LNCaP clone FGC (cell line): ENCODE measurements around the gene PDE9A.

Source experiments
- DNase-seq: peaks from one replicate; pipeline ENCODE4 v3.0.0-alpha.2; 2011; ENCODE audit warnings: low read depth
- H3K4me3 ChIP-seq: 2 replicates; pipeline ENCODE4 v1.5.1; 2011; ENCODE audit warnings: mild to moderate bottlenecking, low read depth, low read length, control low read depth
- TF ChIP-seq, protein P1 (sequence below): IDR thresholded peaks from 2 replicates; pipeline ENCODE4 v1.5.1; 2012; ENCODE audit warnings: mild to moderate bottlenecking; ENCODE audit not compliant: control insufficient read depth, insufficient read depth; ENCODE audit errors: extremely low read depth

PDE9A gene

DNA sequence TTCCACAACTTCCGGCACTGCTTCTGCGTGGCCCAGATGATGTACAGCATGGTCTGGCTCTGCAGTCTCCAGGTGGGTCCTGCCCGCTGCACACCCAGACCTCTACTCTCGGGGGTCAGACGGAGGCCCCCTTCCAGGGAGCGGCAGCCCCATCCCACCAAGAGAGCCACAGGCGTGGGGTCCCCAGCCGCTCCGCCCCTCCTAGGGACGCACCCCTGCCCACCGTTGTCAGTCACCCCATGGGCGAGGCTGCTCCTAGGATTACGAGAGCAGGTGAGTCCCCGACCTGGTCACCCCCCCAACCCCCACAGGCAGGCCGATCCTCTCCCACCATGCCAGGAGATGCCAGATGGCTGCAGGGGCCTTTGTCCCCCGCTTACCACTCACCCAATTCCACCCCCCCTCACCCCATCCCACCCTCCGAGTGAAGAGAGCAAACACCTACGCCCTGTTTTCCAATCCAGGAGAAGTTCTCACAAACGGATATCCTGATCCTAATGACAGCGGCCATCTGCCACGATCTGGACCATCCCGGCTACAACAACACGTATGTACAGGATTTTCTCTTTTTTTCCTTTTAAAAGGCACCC lies 107.0 kb downstream of the PDE9A start:
- TF ChIP-seq, protein P1, sequence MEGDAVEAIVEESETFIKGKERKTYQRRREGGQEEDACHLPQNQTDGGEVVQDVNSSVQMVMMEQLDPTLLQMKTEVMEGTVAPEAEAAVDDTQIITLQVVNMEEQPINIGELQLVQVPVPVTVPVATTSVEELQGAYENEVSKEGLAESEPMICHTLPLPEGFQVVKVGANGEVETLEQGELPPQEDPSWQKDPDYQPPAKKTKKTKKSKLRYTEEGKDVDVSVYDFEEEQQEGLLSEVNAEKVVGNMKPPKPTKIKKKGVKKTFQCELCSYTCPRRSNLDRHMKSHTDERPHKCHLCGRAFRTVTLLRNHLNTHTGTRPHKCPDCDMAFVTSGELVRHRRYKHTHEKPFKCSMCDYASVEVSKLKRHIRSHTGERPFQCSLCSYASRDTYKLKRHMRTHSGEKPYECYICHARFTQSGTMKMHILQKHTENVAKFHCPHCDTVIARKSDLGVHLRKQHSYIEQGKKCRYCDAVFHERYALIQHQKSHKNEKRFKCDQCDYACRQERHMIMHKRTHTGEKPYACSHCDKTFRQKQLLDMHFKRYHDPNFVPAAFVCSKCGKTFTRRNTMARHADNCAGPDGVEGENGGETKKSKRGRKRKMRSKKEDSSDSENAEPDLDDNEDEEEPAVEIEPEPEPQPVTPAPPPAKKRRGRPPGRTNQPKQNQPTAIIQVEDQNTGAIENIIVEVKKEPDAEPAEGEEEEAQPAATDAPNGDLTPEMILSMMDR = no peak
- no peak for DNase-seq
- H3K4me3 ChIP-seq = no peak overlapping the region

DNA sequence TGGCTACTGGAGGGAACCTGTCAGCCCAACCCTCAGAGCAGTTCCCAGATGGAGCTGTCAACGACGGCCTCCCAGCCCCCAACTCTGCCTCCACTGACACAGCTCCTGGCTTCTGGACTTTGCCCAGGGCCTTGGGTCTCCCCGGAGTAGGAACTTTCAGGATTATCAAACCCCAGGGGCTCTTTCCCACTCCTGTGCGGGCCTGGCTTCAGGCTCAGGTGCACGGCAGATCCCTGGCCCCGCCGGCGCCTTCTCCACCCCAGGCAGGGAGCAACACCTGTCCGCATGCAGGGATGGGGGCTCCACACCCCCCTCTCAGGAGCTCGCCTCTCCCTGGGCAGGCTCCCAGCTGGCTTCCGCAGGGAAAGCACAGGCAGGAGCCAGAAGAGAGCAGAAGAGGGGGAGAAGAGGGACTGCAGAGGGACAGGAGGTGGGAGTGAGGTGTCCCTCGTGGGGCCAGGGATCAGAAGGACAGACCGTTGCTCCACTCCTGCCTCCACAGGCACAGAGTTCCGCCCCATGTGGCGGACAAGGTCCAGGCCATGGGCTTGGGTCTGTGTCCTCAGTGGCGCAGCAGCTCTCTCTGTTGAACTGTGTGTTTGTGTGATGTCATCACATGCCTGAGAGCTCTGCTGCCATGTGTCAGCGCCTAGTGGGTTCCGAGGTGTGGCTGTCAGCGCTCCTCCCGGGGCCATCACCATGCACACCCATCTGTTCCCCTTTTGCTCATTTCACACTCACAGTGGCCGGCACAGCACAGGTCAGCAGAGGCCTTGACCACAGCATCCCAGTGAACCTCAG lies 107.7 kb downstream of the PDE9A start:
- H3K4me3 ChIP-seq = no peak overlapping the region
- TF ChIP-seq, protein P1 = no peak
- DNase-seq = no peak

DNA sequence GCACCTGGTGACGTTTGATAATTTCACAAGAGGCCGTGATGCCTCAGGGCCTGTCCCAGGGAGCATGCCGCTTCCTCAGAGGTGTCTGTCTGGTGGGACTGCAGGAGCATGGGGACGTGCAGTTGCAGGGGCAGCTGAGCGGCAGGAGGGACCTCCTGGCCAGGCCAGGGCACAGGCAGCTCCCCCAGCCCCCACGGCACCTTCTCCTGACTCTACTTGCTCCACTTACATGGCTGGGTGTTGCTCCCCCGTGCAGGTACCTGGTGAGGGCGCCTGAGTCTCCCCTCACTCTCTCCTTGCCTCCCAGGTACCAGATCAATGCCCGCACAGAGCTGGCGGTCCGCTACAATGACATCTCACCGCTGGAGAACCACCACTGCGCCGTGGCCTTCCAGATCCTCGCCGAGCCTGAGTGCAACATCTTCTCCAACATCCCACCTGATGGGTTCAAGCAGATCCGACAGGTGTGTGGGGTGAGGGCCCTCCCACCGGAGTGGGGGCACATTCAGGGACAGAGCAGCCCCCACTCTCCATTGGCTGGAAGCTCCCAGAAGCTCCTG lies 108.4 kb downstream of the PDE9A start:
- DNase-seq = no peak
- TF ChIP-seq, protein P1 = no peak
- no peak overlapping the region for H3K4me3 ChIP-seq

DNA sequence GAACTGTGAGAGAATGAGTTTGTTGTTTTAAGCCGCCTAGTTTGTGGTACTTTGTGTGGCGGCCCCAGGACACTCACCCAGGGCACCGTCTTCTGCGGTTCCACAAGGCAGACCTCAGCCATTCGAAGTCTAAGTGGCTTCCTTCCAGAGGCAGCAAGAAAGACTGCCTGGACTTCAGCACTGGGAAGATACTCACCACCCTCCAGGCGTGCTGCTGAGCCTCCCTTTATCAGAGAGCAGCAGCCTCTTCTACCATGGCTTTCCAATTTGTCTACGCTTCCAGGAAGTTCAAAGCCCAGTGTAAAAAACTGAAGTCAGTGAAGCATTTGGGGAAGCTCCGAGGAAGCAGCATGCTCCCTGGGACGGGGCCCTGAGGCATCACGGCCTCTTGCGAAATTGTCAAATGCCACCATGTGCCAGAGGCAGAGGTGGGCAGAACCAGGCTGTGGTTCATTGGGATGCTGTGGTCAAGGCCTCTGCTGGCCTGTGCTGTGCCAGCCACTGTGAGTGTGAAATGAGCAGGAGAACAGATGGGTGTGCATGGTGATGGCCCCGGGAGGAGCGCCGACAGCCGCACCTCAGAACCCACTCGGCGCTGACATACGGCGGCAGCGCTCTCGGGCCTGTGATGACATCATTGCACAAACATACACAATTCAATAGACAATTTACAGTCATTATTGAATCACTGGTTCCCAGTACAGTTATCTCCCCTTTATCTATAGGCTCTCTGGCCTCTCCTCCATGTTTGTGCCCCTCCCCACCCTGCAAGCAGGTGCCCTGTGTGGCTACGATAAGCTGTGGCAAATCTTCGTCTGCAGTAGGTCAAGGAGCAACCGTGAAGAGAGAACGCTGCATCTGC lies 110.4 kb downstream of the PDE9A start:
- H3K4me3 ChIP-seq = no peak overlapping the region
- TF ChIP-seq, protein P1 = no peak
- no peak for DNase-seq

DNA sequence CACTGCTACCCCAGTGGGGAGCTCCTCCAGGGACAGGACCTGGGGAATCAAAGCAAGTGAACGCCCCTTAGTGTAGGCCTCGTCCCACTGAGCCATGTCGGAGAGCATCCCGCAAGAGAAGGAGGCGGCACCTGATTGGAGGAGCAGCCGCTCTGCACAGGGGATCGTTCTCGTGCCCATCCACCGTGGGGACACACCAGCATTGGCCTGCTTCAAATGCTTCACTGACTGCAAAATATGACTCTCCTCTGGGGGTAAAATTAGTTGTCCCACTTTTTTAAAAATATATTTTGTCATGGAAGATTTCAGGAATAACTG lies 111.0 kb downstream of the PDE9A start:
- TF ChIP-seq, protein P1 = no peak
- DNase-seq = no peak
- no peak overlapping the region for H3K4me3 ChIP-seq

DNA sequence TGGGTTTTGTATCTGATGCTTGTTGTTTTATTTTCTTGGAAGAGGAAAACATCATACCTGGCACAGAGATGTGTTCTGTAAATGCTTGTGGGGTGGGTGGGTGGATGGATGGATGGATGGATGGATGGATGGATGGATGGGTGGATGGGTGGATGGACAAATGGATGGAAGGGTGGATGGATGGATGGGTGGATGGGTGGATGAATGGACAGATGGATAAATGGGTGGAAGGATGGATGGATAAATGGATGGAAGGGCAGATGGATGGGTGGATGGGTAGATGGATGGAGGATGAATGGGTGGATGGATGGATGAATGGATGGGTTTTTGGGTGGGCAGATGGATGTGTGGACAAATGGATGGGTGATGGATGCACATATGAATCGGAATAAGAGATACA lies 111.5 kb downstream of the PDE9A start:
- TF ChIP-seq, protein P1 = no peak

More for the DNA sequence above, 111.5 kb downstream of the PDE9A start:
- DNase-seq = no peak
- no peak overlapping the region for H3K4me3 ChIP-seq
